Measurements from ENCODE around the gene NRDC. TPM values are rescaled to one million over a fixed set of nuclear protein-coding genes. Genes with fewer than 3 reads are reported as not detected.

NRDC gene
- polyA plus RNA-seq, 5 donors = 131 to 178 (median 161) TPM

Other genes with a start within 250 kb of the NRDC start
- under 1 TPM; 0.24 to 0.54 (median 0.39) TPM for gene RAB3B, start 112.0 kb upstream of the NRDC start, polyA plus RNA-seq (ENCODE audit: insufficient read depth in 1 of 5, insufficient read length in 5 of 5, low replicate concordance in 1 of 5)
- 1 to 10 TPM; 3.7 to 6.0 (median 5.1) TPM for gene KTI12, start 155.1 kb upstream of the NRDC start, polyA plus RNA-seq (ENCODE audit: insufficient read depth in 1 of 5, insufficient read length in 5 of 5, low replicate concordance in 1 of 5)
- gene TXNDC12, start 176.5 kb upstream of the NRDC start, polyA plus RNA-seq (ENCODE audit: insufficient read depth in 1 of 5, insufficient read length in 5 of 5, low replicate concordance in 1 of 5) = 10 to 100 TPM; 52.1 to 60.9 (median 58.0) TPM
- gene BTF3L4, start 177.6 kb upstream of the NRDC start, polyA plus RNA-seq (ENCODE audit: insufficient read depth in 1 of 5, insufficient read length in 5 of 5, low replicate concordance in 1 of 5) = 10 to 100 TPM; 65.4 to 80.8 (median 75.3) TPM

Data from right lung (tissue), 5 donors.